LNCaP clone FGC (cell line): Measurements from ENCODE around the gene DNPH1.

Experiments
- DNase-seq: peaks from one replicate; pipeline ENCODE4 v3.0.0-alpha.2; 2011; ENCODE audit warnings: low read depth
- H3K4me3 ChIP-seq: 2 replicates; pipeline ENCODE4 v1.5.1; 2011; ENCODE audit warnings: mild to moderate bottlenecking, low read depth, low read length, control low read depth
- CTCF ChIP-seq: IDR thresholded peaks from 2 replicates; pipeline ENCODE4 v1.5.1; 2012; ENCODE audit warnings: mild to moderate bottlenecking; ENCODE audit not compliant: control insufficient read depth, insufficient read depth; ENCODE audit errors: extremely low read depth

The DNPH1 gene

GRCh38 chr6:43257367-43258145 lies 28.3 kb upstream of the DNPH1 start:
- H3K4me3 ChIP-seq: no peak overlapping the region
- TF ChIP-seq CTCF: no peak
- DNase-seq: no peak

GRCh38 chr6:43256670-43257366 lies 27.5 kb upstream of the DNPH1 start:
- TF ChIP-seq CTCF: no peak
- H3K4me3 ChIP-seq: no peak overlapping the region
- no peak for DNase-seq

- no peak overlapping the region for H3K4me3 ChIP-seq
- no peak for TF ChIP-seq CTCF
- DNase-seq: no peak
Observed at GRCh38 chr6:43255408-43256054, 26.2 kb upstream of the DNPH1 start.

- TF ChIP-seq CTCF: no peak
- DNase-seq: no peak
- H3K4me3 ChIP-seq: no peak overlapping the region
Observed at GRCh38 chr6:43254846-43255245, 25.6 kb upstream of the DNPH1 start.

GRCh38 chr6:43254138-43254817 lies 25.0 kb upstream of the DNPH1 start:
- no peak for TF ChIP-seq CTCF
- DNase-seq: no peak
- no peak overlapping the region for H3K4me3 ChIP-seq

GRCh38 chr6:43253401-43253800 lies 24.1 kb upstream of the DNPH1 start:
- DNase-seq: no peak
- no peak for TF ChIP-seq CTCF
- H3K4me3 ChIP-seq: no peak overlapping the region
